Activated CD4-positive, CD25-positive, alpha-beta regulatory T cell treated with anti-CD3 and anti-CD28 coated beads, Interleukin-2, amount 50 U/mL, for 16 hours (primary cell): ENCODE results near the gene ABHD5.

ENCODE experiments used
- DNase-seq: peaks from one replicate; pipeline ENCODE4 v3.0.0-alpha.2; 2020; ENCODE audit warnings: low read depth, low spot score

ABHD5 gene

DNA sequence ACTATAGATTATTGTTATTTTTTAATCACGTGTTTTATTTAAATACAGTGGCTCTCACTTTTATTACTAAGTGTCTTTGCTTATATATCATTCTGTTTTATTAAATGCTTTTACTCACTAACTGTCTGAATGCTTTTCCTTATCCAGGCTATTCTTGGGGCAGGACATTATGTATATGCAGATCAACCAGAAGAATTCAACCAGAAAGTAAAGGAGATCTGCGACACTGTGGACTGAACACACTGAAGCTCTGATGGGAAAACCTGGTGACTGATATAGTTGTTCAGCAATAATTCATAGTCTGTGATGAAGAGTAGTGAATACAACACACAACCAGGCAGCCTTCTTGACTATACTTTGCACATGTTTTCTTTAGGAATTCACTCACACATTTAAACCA lies 27.6 kb downstream of the ABHD5 start:
- DNase-seq: no peak

DNA sequence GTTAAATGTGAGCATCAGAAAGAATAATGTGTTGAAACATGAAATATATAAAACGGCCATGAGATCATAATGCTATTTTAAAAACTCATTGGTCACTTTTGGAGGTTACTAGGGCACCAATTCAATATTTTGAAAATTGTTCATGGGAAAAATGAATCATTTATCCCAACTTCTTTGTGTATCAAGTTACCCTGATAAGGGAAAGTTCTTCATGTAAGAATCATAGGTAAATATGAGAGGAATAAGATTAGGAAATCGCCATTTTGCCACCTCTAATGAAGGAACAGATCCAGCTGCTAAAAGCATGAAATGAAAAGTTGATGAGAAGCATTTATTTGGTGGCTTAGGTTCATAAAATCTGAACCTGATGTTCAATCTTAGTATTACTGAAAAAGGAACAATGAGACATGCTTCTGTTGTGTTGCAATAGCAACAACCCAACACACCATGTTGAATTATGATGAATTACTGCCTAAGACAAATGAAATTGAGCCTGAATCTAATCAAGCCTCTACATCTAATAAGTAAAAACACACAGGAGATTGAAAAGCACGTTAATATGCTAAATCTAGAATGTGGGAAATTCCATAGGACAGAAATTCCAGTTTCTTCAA lies 32.5 kb downstream of the ABHD5 start:
- DNase-seq: no peak

DNA sequence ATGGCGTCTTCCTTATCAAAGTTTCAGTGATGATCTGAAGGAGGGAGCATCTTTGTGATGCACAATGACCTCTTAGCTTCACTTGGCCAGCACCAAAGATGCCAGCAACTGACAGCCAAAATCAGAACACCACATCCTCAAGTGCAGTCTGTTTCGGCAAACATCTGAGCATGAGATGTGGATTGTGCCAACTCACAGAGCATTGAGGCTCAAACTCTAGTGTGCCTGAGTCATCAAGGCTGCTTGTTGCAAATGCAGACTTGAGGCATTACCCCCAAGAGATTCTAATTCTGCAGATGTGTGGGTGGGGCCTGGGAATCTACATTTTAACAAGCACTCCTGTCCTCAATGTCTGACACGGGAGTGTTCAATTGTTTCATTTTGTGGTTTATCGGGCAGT lies 35.8 kb downstream of the ABHD5 start:
- DNase-seq: no peak

DNA sequence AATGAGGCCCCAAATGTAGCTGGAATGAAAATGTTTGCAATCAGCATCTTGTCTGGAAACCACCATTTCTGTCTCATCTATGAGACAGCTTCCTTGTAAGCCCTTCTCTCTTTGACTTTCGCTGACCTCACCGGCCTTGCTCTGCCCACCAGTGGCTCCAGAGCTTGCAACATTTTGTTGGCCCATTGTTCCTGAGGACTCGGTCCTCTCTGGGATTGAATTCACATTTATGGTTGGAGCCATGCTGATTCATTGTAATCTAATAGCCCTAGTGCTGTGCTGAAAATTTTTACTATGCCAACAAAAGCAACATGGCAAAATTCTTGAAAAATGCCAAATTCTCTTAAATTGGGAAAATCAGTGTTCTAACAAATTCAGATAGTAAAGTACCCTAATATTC lies 37.2 kb downstream of the ABHD5 start:
- no peak for DNase-seq

DNA sequence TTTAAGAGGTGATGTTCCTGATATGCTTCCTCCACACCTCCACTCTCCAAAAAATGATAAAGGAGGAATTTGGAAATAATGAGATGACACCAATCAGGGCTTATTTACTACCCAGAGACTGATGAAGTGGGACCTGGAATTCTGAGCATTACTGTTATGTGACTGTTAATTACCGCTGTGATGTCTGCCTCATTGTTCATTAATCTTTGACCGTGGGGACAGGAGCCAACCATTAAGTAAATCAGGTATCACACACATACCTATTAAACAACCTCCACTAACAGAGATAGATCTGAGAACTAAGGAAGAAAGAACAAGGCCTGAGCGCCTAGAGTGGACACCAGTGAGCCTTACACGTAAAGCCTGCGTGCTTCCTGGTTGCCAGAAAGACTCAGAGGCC lies 37.7 kb downstream of the ABHD5 start:
- DNase-seq: no peak

DNA sequence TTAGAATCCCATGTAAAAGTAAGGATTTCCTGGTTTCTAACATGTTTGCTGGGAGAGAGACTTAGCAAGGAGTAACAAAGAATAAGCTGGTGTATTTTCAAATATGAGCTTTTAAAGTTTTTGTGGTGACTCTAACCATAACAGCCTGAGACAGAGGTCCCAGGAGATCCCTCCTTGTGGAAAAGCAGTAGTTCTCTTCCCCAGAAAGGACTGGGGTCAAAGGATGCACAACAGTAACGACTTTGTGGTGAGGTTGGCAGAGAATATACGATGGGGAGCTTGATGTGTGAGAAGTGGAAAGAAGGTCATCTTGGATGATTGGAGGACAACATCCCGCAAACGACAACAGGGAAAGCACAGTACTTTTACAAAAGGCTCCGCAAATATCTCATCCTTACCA lies 38.2 kb downstream of the ABHD5 start:
- no peak for DNase-seq

DNA sequence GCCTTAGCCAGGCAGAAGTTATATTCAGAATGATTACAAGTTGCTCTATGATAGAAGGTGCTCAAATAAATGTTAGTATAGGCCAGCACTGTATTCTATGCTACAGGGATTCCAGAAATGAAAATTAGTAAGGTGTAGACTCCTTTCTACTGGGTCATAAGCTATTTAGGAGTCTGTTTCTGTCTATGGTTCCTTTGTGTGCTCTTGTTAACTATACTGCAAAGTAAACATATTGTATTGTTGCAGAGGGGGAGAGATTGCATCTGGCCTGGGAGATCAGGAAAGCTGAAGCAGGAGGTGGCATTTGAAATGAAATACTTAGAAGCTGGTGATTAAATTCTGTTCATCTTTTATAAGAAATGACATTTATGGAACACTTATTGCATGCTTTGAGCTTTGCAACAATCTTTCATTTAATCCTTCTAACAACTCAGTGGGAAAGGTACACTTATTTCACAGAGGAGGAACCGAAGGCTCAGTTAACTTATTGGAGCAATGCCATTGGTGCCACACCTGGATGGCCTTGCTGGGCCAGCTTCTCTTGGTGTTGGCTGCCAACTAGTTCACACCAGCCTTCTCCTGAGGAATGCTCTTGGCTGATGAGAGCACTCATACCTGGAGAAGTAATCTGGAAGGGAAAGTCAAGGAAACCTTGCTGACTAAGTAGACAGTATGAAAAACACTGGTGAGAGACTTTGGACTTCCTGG lies 39.1 kb downstream of the ABHD5 start:
- DNase-seq: no peak

DNA sequence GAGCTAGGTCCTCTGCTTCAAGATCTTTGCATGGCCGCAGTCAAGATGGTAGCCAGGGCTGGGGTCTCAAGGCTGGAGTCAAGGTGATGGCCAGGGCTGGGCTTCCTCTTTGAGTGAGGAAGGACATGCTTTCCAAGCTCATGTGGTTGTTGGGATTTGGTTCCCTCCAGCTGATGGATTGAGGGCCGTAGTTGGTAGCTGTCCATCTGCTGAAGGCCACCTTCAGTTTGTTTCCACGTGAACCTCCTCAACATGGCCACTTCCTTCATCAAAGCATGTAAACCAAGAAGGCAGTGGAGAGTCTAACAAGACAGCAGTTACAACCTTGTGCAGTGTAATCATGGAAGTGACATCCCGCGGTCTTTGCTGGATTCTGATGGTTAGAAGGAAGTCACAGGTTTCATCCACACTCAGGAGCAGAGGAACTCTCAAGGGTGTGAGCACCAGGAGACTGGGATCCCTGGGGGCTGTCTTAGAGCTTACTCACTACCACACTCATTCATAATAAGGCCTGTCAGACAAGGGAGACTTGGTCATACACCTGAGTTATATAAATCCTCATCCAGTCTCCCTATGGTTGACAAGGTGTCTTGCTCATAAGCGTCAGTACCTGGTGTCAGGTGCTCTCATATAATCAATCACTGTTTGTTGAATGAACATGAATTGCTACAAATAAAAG lies 42.1 kb downstream of the ABHD5 start:
- no peak for DNase-seq

DNA sequence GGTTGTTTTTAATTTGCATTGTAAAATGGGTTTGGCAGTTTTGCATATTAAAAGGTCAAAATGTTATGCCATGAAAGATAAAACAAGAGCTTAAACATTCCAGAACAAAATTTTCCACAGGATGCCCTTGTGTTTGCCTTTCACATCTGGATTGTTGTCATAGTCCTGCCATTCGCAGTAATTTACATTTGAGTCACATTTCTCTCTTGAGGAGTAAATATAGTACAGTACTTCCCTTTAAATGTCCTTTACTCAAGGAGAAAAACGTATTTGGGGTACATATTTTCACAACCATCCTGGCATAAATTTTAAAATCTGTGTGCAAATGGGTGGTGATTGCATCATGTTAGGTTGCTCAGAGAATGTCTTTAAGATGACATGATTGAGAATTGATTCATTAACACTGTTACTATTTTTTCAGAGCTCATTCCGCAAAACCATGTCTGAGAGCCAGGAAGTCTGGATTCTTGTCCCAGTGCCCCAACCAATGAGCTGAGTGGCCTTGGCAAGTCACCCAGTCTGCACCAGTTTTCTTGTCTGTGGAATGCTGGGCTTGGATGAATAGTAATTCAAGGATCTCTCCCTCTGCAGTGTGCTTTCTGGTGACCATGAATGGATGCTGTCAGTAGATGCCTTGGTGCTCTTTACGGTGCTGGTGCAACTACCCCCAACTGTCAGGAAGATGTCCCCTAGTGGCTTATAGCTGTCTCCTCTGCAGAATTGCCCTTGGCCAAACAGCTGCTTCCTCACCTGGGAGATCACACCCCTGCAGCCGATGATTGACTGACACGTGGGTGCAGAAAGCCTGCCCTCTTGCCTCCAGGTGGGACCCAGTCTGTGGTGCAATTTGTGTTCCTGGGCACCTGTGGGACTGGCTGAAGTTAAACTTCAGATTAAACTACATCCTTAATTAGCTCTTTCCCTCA lies 43.0 kb downstream of the ABHD5 start:
- no peak for DNase-seq

DNA sequence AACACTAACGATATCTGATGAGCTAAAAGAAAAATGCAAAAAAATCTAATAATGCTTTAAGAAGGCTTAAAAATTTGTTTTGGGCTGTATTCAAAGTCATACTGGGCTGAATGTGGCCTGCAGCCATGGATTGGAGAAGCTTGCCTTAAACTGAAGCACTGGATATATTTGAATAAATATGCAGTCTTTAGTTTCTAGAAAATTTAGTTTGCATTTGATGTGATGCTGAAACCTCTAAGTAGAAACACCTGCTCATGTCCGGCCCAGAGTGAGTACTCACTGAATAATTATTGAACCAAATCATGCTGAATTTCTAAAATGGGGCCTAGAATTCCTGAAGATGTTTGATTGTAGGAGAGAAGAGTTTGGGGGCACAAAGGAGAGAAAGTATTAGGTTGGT lies 43.9 kb downstream of the ABHD5 start:
- no peak for DNase-seq

DNA sequence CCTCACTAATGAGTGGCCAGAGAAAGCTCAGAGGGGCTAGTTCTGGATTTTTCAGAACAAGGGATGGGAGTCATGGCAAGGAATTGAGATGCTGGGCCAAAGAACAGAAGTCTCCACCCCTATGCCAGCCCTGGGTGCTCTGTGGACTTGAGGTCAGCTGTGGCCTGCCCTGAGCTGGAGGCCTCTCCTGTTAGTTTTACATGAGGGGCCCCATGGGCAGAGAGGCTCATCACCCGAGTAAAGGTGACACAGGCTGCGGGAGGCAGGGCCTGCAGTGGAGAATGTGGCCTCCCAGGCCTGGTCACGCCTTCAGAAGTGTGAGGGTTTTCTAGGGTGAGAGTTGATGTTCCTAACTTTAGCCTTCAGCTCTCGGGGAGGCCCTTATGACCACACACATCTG lies 44.9 kb downstream of the ABHD5 start:
- DNase-seq: no peak

DNA sequence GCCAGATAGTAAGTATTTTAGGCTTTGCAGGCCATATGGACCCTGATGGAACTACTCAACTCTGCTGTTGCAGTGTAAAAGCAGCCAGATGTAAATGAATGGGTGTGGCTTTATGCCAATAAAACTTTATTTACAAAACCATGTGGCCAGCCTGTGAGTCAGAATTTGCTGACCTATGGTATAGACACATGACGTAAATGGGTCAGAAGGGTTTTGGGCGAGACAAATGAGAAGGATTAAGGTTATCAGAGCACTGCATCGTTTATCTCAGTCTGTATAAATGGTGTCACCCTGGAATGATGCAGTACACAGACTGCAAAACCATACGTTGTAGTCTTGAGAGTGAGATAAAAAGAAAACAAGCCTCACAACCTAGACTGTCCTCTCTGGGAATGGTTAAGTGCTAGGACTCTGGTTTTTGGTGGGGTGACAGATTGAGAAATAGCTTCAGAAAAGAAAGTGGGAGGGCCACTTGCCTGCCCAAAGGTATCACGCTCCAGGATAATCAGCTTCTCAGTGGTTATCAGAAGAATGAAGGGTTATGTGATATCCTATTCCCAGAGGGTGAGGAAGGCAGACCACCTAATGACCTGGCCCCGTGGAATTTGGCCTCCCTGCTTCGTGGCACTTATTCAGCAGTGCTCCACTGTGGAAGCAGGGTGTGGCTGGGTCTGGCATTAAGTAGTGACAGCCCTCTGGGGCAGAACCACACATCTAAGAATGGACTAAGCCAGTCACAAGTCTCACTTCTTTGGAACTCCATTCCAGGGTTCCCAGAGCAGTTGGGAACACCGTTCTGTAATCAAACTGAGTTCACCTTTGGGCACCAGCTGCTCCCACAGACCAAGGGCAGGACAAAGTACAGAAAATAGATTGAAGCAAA lies 46.1 kb downstream of the ABHD5 start:
- no peak for DNase-seq

DNA sequence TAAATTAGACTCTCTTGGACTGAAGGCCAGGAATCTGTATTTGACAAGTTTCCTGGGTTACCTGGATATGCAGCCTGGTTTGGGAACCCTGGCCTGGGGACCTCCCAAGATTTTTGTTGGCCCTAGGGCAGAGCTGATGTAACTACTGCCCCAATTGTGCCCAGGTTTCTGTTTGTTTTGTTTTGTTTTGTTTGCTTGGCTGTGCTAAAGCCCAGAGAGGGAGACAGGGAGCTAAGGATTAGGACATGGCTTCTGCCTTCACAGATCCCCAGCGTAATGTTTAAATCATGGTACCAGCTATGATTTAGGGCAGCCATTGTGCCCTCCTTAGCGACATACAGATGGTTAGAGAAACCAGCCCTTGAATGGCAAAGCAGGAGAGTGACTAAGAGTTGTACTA lies 47.6 kb downstream of the ABHD5 start:
- DNase-seq: no peak

DNA sequence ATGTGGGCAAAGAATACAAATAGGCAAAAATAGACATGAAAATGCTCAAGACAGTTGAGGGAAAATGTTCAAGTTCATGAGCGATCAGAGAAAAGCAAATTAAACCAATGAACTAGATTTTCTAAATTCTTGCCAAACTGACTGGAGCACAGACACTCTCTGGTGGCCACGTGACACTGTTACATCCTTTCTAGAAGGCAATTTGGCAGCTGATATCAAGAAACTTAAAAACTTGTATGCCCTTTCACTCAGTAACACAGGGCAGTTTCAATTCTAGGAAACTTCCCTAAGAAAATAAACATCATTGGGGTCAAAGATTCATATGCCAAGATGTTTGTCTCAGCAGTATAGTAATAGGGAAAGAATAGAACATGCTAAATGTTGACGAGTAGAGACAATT lies 52.2 kb downstream of the ABHD5 start:
- DNase-seq: no peak

DNA sequence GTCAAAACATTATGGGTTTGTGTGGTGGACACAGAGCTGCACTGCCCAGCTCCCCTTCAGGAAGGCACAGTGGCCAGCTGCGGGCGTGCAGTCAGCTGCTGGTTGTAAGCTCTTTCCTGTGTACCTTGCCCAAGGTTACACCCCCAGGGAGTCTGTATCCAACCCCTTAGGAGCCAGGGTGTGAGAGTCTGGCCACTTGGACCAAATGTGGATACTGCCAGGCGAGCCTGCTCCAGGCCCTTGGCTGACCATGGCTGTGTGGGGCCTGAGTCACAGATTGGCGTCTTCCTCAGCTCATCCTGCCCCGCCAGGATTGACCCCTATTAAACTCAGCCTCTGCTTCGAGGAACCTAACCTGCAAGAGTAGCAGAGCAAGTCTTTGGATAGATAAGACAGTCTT lies 56.9 kb downstream of the ABHD5 start:
- DNase-seq: no peak

DNA sequence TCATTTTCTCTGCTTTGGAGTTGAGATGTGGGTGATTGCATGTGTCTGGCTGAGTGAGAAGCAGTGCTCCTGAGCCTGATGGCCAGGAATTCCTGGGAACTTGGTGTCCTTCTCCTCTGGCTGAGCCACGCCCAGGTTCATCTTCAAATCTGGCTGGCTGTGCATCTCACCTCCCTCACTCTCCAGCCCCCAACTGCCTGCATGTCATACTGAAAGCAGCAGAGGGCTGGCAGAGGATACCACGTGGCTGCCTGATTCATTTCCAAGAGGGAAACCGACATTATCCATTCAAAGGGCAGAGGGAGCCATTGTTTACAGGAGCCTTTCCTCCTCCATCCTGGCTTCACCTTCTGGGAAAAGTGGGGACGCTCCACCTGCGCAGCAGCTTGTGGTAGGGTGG lies 57.4 kb downstream of the ABHD5 start:
- no peak for DNase-seq

DNA sequence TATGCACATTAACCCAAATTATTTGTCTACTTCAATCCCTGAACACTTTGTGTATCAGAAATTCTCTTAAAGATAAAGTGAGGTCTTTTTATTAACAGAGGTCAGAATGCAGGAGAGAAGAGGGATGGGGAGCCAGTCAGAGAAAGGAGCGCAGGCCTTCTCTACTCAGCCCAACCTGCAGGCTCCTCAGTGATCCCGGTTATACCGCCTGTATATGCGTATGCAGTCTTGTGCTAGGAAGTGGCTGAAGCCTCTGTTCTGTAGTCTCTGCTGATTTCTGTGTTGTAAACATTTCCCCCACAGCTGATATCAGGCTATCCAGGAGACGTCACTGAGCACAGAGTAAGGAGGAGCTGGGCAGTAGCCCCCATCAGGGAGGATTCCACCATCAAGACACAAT lies 57.9 kb downstream of the ABHD5 start:
- no peak for DNase-seq

DNA sequence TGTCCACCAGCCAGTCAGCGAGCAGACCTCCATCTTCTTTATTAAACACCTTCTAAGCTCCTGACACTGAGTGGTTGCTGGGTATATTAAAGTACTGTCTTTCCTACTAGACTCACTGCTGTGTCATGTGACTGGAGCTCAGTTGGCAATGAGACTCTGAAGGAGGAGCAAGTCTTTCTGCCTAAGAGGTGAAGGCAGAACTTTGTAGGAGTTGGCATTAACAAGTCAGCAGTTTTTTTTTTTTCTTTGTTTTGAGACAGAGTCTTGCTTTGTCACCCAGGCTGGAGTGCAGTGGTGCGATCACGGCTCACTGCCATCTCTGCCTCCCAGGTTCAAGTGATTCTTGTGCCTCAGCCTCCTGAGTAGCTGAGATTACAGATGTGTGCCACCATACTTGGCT lies 62.2 kb downstream of the ABHD5 start:
- no peak for DNase-seq

DNA sequence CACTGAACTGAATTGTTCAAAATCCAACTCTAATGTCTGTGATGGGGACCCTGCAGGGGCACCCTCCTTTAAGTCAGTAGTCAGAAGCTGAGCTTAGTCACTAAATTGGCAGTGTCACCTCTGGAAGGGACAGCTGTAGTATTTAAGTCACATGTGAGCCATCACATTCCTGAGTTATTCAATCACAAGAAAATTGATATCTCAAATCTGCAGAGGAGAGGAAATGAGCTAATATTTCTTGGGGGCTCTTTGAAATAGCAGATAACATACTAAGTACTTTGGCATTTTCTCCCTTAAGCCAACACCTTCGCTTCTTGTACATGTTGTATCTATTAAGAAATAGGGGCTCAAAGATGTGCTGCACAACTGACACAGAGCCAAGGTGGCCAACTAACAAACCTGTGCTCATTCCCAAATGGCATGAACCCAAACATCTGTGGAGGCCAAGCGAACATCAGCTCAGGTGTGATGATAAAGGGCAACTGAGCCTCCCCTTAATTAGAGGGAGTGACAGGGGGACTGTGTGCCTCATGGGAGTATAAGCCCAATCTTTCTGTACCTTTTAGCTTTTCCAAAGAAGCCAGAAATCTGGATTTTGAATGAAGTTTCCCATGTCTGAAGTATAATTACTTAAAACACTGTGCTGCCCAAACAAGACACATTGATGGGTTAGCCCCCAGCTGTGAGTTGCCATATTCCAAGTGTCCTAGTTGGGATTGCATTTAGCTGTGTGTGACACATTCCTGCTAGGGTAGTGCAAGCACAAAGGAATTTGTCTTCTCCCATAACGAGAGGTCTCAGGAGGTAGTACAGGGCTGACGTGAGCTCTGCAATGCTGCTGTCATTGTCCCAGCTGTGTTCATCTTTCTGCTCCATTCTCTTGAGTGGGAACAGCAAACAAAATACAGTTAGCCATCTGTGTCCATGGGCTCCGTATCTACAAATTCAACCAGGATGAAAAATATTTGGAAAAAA lies 63.3 kb downstream of the ABHD5 start:
- DNase-seq: no peak
